ENCODE measurements around the gene CHTF8.
"Not testable (repeated sequence)": the region's sequence is repeated elsewhere in the genome, so short reads cannot be mapped to it uniquely, and the experiment has no call there.

Gene CHTF8

DNA sequence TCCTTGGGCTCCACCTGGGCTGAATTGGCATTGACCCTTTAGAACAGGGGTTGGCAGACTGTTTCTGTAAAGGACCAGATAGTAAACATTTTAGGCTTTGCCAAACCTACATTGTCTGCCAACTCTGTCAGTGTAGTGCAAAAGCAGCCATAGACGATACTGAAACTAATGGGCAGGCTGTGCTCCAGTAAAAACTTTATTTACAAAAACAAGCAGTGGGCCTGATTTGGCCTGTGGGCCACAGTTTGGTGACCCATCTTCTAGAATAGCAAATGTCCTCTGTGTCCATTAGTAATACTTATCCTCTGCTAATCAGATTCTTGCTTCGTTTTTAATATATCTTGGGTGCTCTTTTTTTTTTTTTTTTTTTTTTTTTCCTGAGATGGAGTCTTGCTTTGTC, 6.2 kb upstream of the CHTF8 start:
- DNase-seq: no peak

DNA sequence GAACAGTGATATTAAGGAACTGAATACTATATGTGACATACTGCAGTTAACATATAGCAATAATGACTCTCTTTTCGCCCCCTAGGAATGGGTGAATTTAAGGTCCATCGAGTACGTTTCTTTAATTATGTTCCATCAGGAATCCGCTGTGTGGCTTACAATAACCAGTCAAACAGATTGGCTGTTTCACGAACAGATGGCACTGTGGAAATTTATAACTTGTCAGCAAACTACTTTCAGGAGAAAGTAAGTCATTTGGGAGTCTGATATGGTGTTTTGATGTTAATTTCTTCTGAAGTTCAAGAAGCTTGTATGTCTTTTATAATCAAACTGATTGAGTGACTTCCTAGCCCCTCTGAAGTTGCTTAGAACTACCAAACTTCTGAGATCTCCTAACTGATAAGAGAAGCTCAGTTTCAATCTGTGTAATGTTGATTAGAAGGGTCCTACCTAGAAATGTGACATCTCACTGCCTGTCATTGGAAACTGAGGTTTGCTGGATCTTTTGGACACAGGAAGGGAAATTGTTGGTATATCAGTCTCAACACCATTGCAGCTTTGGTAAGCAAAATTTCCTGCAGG, 1.1 kb upstream of the CHTF8 start:
- DNase-seq: no peak

- no peak for DNase-seq
These were observed 457 bp downstream of the CHTF8 start for GRCh38 chr16:69131839-69132423.

- no peak for DNase-seq
These were observed 1.1 kb downstream of the CHTF8 start for GRCh38 chr16:69131167-69131838.

GRCh38 chr16:69130461-69130860, 1.9 kb downstream of the CHTF8 start:
- no peak for DNase-seq

DNA sequence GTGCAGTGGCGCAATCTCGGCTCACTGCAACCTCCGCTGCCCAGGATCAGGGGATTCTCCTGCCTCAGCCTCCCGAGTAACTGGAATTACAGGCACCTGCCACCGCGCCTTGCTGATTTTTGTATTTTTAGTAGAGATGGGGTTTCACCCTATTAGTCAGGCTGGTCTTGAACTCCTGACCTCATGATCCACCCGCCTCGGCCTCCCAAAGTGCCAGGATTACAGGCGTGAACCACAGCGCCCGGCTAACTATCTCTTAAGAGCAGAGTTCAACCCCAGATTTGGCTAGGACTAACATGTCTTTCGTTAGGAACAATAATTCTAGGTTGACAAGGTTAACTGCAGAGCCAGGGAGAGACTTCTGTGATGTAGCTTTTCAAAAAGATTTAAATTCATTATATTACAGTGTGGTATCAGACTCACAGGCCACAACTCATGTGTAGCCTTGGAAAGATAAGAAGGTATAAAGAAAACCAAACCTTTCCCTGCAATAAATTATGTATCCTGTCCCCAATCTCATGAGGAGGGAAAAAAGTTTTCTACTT, 4.3 kb downstream of the CHTF8 start:
- DNase-seq: no peak

DNA sequence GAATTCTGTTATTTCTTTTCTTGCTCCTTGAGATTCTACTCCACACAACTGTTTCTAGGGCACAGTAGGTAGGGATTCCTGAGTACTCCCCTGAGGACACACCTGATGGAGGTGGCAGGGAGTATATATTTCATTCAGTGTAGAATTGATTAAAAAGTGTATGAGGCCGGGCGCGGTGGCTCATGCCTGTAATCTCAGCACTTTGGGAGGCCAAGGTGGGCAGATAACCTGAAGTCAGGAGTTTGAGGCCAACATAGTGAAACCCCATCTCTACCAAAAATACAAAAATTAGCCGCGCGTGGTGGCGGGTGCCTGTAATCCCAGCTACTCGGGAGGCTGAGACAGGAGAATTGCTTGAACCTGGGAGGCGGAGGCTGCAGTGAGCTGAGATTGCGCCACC, 5.6 kb downstream of the CHTF8 start:
- DNase-seq: not testable (repeated sequence)

DNA sequence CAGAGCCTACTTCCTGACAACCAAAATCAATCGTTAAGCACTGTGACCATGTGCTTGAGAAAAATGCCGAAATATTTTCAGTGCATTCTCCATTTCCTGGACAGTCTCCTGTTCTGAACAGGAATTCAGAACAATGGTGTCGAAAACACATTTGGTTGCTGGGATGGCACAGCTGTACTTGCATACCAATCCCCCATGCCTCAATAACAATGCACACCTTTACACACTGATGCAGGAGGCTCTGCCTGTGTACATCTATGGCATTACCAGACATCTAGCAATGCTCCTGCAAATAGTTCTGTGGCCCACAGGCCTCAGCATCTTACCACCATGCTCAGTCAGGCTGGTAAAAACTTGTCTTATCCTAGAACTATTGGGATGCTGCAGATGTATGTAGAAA, 6.2 kb downstream of the CHTF8 start:
- no peak for DNase-seq

DNA sequence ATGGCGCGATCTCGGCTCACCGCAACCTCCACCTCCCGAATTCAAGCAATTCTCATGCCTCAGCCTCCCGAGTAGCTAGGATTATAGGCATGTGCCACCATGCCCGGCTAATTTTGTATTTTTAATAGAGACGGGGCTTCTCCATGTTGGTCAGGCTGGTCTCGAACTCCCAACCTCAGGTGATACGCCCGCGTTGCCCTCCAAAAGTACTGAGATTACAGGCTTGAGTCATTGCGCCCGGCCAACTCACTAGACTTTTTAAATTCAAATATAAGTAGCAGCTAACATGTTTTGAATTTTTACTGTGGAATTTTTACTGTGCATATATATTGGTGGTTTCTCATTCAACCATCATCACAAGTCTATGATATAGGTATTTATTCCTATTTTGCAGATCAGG, 7.4 kb downstream of the CHTF8 start:
- DNase-seq: not testable (repeated sequence)

DNA sequence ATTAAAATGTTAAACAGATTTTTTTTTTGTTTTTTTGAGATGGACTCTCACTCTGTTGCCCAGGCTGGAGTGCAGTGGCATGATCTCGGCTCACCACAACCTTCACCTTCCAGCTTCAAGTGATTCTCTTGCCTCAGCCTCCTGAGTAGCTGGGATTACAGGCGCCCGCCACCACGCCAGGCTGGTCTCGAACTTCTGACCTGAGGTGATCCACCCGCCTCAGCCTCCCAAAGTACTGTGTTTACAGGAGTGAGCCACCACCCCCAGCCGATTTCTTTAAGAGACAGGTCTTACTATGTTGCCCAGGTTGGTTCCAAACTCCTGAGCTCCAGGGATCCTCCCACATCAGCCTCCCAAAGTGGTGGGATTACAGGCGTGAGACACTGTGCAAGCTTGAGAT, 8.0 kb downstream of the CHTF8 start:
- DNase-seq: not testable (repeated sequence)

GRCh38 chr16:69123910-69124309, 8.5 kb downstream of the CHTF8 start:
- no peak for DNase-seq

- no peak for DNase-seq
These were observed 12.2 kb downstream of the CHTF8 start for GRCh38 chr16:69120096-69120664.

- no peak for DNase-seq
These were observed 12.9 kb downstream of the CHTF8 start for GRCh38 chr16:69119536-69119935.

DNA sequence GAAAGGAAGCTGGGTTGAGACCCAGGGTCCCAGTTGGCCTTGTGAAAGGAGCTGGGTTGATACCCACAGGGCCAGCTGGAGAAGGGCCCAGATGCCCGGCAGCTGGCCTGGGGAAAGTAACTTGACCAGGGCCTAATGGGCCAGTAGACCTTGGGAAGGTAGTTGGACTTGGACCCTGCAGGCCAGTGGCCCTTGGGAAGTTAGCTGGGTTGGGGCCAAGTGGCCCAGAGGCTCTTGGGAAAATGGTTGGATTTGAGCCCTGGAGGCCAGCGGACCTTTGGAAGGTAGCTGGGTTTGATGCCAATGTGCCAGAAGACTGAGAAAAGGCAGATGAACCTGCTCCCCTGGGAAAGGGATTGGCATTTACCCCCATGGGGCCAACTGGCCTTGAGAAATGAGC, 13.4 kb downstream of the CHTF8 start:
- DNase-seq: no peak

DNA sequence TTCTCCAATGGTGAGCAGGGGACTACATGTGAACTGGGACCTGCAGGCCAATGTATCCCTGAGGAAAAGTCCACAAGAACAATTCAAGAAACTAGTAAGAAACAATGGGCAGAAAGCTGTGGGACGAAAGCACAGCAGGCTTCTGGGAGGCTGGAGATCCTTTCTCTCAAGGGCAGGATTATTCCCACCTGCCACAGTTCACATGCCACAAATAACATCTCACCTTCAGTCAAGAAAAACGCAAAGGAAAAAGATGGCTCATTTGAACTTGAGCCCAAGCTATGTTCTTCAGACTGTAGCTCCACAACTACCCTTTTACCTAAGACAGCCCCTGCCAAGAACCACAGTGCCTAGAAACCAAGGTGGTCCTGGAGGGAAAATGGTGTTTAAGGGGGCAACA, 13.9 kb downstream of the CHTF8 start:
- no peak for DNase-seq

GRCh38 chr16:69116906-69117305, 15.5 kb downstream of the CHTF8 start:
- no peak for DNase-seq

DNA sequence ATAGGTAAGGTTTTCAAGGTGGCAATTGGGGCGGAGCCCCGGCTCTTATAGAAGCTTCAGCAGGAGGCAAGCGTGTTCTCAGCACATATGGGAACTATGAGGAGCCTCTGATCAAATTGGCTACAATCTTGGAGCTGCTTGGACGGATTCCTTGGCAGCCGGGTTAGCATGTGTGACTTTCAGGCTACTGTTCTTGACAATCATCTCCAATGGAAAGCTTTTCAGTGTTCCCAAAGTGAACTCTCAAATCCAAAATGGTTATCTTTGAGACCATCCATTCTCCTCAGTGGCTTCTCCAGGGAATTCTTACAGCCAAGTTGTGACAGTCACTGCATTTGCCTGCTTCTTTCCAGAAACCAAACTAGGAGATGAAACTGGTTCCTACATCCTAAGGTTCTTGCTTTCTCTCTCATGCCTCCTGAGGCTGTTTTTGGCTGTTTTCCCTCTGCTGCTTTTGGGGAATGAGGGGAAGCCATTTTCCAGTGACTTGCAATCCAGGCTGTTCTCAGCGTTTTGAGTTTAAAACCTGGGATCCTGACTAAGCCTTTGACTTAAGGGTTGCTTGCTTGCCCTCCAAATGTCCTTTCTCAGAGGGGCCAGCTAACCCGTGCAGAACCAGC, 16.0 kb downstream of the CHTF8 start:
- no peak for DNase-seq

GRCh38 chr16:69115837-69116236, 16.6 kb downstream of the CHTF8 start:
- DNase-seq: no peak

DNA sequence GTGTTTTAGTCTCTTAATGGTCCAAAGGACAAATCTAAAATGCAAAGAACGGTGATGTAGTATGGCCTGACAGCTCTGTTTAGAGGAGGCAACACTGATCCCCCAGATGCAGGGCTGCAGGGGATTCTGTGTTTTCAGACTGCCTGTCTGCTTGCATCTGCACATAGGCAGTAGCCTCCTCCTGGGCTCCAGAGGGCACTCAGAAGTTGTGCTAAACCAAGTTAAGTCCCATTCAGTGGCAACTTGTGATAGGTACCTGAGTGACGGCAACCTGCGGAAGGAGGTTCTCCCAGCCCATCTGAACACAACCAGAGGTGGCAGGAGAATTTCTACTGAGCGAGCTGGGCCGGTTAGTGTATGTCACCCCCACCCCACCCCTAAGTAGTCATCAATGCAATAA, 17.0 kb downstream of the CHTF8 start:
- no peak for DNase-seq

DNA sequence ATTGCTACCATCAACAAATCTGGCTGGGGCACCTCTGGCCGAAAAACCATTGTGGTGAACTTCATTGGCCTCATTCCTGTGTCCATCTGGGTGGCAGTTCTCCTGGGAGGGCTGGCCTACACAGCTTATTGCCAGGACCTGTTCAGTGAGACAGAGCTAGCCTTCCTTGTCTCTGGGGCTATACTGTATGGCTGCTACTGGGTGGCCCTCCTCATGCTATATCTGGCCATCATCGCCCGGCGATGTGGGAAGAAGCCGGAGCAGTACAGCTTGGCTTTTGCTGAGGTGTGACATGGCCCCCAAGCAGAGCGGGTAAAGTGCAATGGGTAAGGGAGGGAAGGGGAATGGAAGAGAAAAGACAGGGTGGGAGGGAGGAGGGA, 17.4 kb downstream of the CHTF8 start:
- no peak for DNase-seq

DNA sequence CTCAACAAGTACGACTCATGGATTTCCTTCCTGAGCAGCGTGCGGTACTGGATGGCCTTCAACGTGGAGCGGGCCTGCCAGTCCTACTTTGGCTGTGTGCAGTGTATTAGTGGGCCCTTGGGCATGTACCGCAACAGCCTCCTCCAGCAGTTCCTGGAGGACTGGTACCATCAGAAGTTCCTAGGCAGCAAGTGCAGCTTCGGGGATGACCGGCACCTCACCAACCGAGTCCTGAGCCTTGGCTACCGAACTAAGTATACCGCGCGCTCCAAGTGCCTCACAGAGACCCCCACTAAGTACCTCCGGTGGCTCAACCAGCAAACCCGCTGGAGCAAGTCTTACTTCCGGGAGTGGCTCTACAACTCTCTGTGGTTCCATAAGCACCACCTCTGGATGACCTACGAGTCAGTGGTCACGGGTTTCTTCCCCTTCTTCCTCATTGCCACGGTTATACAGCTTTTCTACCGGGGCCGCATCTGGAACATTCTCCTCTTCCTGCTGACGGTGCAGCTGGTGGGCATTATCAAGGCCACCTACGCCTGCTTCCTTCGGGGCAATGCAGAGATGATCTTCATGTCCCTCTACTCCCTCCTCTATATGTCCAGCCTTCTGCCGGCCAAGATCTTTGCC, 17.9 kb downstream of the CHTF8 start:
- no peak for DNase-seq

DNA sequence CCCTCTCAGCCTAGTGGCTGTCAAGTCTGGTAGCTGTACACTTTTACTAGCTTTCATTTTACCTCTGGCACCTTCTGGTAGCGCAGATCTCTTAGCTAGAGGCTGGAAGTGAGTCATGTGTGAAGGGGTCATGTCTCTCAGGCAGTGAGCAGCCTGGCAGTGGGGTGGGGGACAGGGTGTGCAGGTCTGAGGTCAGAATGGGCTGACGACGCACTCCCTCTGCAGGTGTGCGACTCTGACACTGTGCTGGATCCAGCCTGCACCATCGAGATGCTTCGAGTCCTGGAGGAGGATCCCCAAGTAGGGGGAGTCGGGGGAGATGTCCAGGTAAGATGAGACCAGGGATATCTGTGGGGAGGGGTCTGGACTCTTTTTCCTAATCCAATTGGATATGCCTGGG, 19.2 kb downstream of the CHTF8 start:
- DNase-seq: no peak
